ENCODE results near the gene ACKR2.

DNA sequence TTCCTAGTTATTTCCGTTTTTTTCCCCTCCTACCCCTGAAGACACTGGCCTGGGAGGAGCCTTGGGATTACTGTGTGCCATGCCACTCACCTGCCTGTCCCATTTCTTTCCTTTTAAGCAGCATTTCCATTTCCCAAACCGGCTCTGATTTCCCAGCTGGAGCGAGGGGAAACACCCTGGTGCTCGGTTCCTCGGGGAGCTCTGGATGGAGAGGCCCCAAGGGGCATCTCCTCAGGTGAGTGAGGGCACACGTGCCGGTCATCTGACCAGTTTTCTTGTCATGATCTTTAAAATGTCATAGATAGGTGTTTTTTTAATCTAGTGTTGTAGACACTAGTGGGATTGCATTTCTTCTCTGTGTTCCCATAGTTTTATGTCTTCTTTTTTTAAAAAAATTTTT is 99.4 kb downstream of the ACKR2 start:
- TF ChIP-seq, protein P1, sequence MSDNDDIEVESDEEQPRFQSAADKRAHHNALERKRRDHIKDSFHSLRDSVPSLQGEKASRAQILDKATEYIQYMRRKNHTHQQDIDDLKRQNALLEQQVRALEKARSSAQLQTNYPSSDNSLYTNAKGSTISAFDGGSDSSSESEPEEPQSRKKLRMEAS (IDR thresholded peaks at IDR 0.05): no peak
- no peak for TF ChIP-seq TCF7L2 (IDR thresholded peaks at IDR 0.05; ENCODE audit: borderline replicate concordance, extremely low read depth, insufficient read depth, insufficient read length)
- no peak for TF ChIP-seq ZNF274 (IDR thresholded peaks at IDR 0.05; ENCODE audit: low read depth, low read length)
- TF ChIP-seq POLR2A (IDR thresholded peaks at IDR 0.05; ENCODE audit: borderline replicate concordance, extremely low read depth, insufficient read depth, insufficient read length): no peak
- TF ChIP-seq, protein P2, sequence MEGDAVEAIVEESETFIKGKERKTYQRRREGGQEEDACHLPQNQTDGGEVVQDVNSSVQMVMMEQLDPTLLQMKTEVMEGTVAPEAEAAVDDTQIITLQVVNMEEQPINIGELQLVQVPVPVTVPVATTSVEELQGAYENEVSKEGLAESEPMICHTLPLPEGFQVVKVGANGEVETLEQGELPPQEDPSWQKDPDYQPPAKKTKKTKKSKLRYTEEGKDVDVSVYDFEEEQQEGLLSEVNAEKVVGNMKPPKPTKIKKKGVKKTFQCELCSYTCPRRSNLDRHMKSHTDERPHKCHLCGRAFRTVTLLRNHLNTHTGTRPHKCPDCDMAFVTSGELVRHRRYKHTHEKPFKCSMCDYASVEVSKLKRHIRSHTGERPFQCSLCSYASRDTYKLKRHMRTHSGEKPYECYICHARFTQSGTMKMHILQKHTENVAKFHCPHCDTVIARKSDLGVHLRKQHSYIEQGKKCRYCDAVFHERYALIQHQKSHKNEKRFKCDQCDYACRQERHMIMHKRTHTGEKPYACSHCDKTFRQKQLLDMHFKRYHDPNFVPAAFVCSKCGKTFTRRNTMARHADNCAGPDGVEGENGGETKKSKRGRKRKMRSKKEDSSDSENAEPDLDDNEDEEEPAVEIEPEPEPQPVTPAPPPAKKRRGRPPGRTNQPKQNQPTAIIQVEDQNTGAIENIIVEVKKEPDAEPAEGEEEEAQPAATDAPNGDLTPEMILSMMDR (IDR thresholded peaks at IDR 0.05 in 2 of 3, conservative IDR thresholded peaks at IDR 0.05 in 1 of 3; ENCODE audit: borderline replicate concordance in 1 of 3, insufficient read depth in 1 of 3, low read depth in 2 of 3, low read length in 2 of 3): no peak
- TF ChIP-seq EZH2 (IDR thresholded peaks at IDR 0.05): no peak
